DOHH2 (cell line): Measurements from ENCODE around the gene SART3.

ENCODE experiments used
- H3F3A ChIP-seq: fragments of 200-600 bp; sonication (generic), shearing (Covaris generic); 2 replicates; pipeline ENCODE4 v1.6.0; 2016; ENCODE audit warnings: antibody characterized with exemption, mild to moderate bottlenecking; ENCODE audit not compliant: control insufficient read depth, insufficient read depth
- H3K27ac ChIP-seq: fragments of 200-600 bp; sonication (generic); 2 replicates; pipeline ENCODE4 v1.5.1; 2014; ENCODE audit warnings: low read depth, mild to moderate bottlenecking, low read length, moderate library complexity
- H3K27me3 ChIP-seq: fragments of 200-600 bp; sonication (generic); 2 replicates; pipeline ENCODE4 v1.6.1; 2014; ENCODE audit warnings: mild to moderate bottlenecking, low read length, mixed read lengths; ENCODE audit not compliant: control insufficient read depth
- H3K36me3 ChIP-seq: fragments of 200-600 bp; sonication (generic); 2 replicates; pipeline ENCODE4 v1.6.1; 2014; ENCODE audit warnings: mild to moderate bottlenecking, low read length, moderate library complexity, mixed read lengths; ENCODE audit not compliant: control insufficient read depth
- H3K4me1 ChIP-seq: fragments of 200-600 bp; sonication (generic); 2 replicates; pipeline ENCODE4 v1.6.1; 2014; ENCODE audit warnings: mild to moderate bottlenecking, low read length, mixed read lengths; ENCODE audit not compliant: control insufficient read depth
- H3K4me2 ChIP-seq: fragments of 200-600 bp; sonication (generic); 2 replicates; pipeline ENCODE4 v1.6.0; 2014; ENCODE audit warnings: mild to moderate bottlenecking, low read length, moderate library complexity
- H3K4me3 ChIP-seq: fragments of 200-600 bp; sonication (generic); 2 replicates; pipeline ENCODE4 v1.5.1; 2014; ENCODE audit warnings: mild to moderate bottlenecking, low read length, mixed read lengths
- H3K79me2 ChIP-seq: fragments of 200-600 bp; sonication (generic); 2 replicates; pipeline ENCODE4 v1.6.1; 2014; ENCODE audit warnings: mild to moderate bottlenecking, low read length, mixed read lengths; ENCODE audit not compliant: control insufficient read depth
- H3K9me2 ChIP-seq: fragments of 200-600 bp; sonication (generic); replicated peaks from 2 replicates; pipeline ENCODE4 v1.6.1; 2014; ENCODE audit warnings: mild to moderate bottlenecking, low read length, mixed read lengths; ENCODE audit not compliant: control insufficient read depth
- H3K9me3 ChIP-seq: fragments of 200-600 bp; sonication (generic); 2 replicates; pipeline ENCODE4 v1.6.1; 2014; ENCODE audit warnings: antibody characterized with exemption, low read length, mixed read lengths; ENCODE audit not compliant: control insufficient read depth, insufficient read depth
- H4K20me1 ChIP-seq: fragments of 200-600 bp; sonication (generic); 2 replicates; pipeline ENCODE4 v1.6.0; 2014; ENCODE audit warnings: low read depth, mild to moderate bottlenecking, antibody characterized with exemption, low read length, moderate library complexity; ENCODE audit not compliant: control insufficient read depth, insufficient read depth
- CTCF ChIP-seq: fragments of 200-600 bp; sonication (generic); IDR thresholded peaks from one replicate; pipeline ENCODE4 v1.5.1; 2014; ENCODE audit warnings: antibody characterized with exemption, mild to moderate bottlenecking, low read depth, low read length; ENCODE audit not compliant: poor library complexity, severe bottlenecking
- EZH2phosphoT487 ChIP-seq: fragments of 200-600 bp; sonication (generic); IDR thresholded peaks from 2 replicates; pipeline ENCODE4 v1.6.1; 2017; ENCODE audit warnings: borderline replicate concordance, mild to moderate bottlenecking, antibody characterized with exemption, low read length, moderate library complexity, mixed read lengths

Gene SART3

GRCh38 chr12:108473400-108474055, 87.4 kb downstream of the SART3 start:
- no peaks in the 10 kb centered on the region for H3K4me1 ChIP-seq

More at GRCh38 chr12:108473400-108474055, 87.4 kb downstream of the SART3 start:
- H3K4me2 ChIP-seq: no peak overlapping the region
- no peaks in the 10 kb centered on the region for H3K9me3 ChIP-seq
- no peaks in the 10 kb centered on the region for H3K9me2 ChIP-seq
- H3K27ac ChIP-seq: no peak overlapping the region
- no peaks in the 10 kb centered on the region for H3K79me2 ChIP-seq
- TF ChIP-seq EZH2phosphoT487 (no peak), CTCF (no peak)
- no peaks in the 10 kb centered on the region for H3F3A ChIP-seq
- H3K36me3 ChIP-seq: no peaks in the 10 kb centered on the region
- H3K4me3 ChIP-seq: no peak overlapping the region
- H4K20me1 ChIP-seq: no peaks in the 10 kb centered on the region
- H3K27me3 ChIP-seq: no peaks in the 10 kb centered on the region
